BE2C (cell line): Measurements from ENCODE around the gene ATP1B4.
A peak's percentile ranks its signal among the peaks of the same experiment; 100 is the strongest.

ENCODE experiments used
- DNase-seq: peaks from one replicate; pipeline ENCODE4 v3.0.0-alpha.2; 2020
- H3K27me3 ChIP-seq: fragments of 250-450 bp; sonication (Bioruptor Pico); 2 replicates; pipeline ENCODE4 v1.5.1; 2020; ENCODE audit warnings: mild to moderate bottlenecking
- H3K36me3 ChIP-seq: fragments of 250-450 bp; sonication (Bioruptor Pico); 2 replicates; pipeline ENCODE4 v1.5.1; 2020; ENCODE audit warnings: mild to moderate bottlenecking
- H3K4me1 ChIP-seq: fragments of 250-450 bp; sonication (Bioruptor Pico); 2 replicates; pipeline ENCODE4 v1.5.1; 2020
- H3K4me3 ChIP-seq: 2 replicates; pipeline ENCODE4 v1.5.1; 2011; ENCODE audit warnings: low read depth, low read length
- H3K9me3 ChIP-seq: fragments of 250-450 bp; sonication (Bioruptor Pico); 2 replicates; pipeline ENCODE4 v1.5.1; 2020
- CTCF ChIP-seq: IDR thresholded peaks from 2 replicates; pipeline ENCODE4 v1.5.1; 2012; ENCODE audit warnings: mild to moderate bottlenecking, low read depth, low read length

The ATP1B4 gene

GRCh38 chrX:120356084-120356483, 5.8 kb upstream of the ATP1B4 start:
- no peak for DNase-seq
- H3K27me3 ChIP-seq: no peaks in the 10 kb centered on the region
- no peaks in the 10 kb centered on the region for H3K4me1 ChIP-seq
- H3K4me3 ChIP-seq: no peak overlapping the region
- no peaks in the 10 kb centered on the region for H3K36me3 ChIP-seq
- no peak for TF ChIP-seq CTCF
- no peaks in the 10 kb centered on the region for H3K9me3 ChIP-seq

GRCh38 chrX:120357186-120357585, 4.7 kb upstream of the ATP1B4 start:
- TF ChIP-seq CTCF: no peak
- Histone ChIP-seq H3K4me1 (no peaks in the 10 kb centered on the region), H3K36me3 (no peaks in the 10 kb centered on the region)

GRCh38 chrX:120358737-120359456, 3.0 kb upstream of the ATP1B4 start:
- H3K9me3 ChIP-seq: no peaks in the 10 kb centered on the region
- H3K4me3 ChIP-seq: no peak overlapping the region
- H3K27me3 ChIP-seq: no peaks in the 10 kb centered on the region
- no peak for TF ChIP-seq CTCF
- DNase-seq: no peak
- no peaks in the 10 kb centered on the region for H3K36me3 ChIP-seq
- H3K4me1 ChIP-seq: no peaks in the 10 kb centered on the region

More at GRCh38 chrX:120357186-120357585, 4.7 kb upstream of the ATP1B4 start:
- Histone ChIP-seq H3K9me3 (no peaks in the 10 kb centered on the region), H3K4me3 (no peak overlapping the region), H3K27me3 (no peaks in the 10 kb centered on the region)
- DNase-seq: no peak

GRCh38 chrX:120365320-120365719, 3.4 kb downstream of the ATP1B4 start:
- Histone ChIP-seq H3K4me1 (no peaks in the 10 kb centered on the region), H3K27me3 (no peaks in the 10 kb centered on the region), H3K4me3 (no peak overlapping the region), H3K36me3 (no peaks in the 10 kb centered on the region), H3K9me3 (no peaks in the 10 kb centered on the region)
- peak; percentile 53 for DNase-seq
- peak; percentile 53 for TF ChIP-seq CTCF

GRCh38 chrX:120365968-120366367, 4.1 kb downstream of the ATP1B4 start:
- Histone ChIP-seq H3K4me3 (no peak overlapping the region), H3K27me3 (no peaks in the 10 kb centered on the region), H3K9me3 (no peaks in the 10 kb centered on the region), H3K36me3 (no peaks in the 10 kb centered on the region), H3K4me1 (no peaks in the 10 kb centered on the region)
- DNase-seq: no peak
- TF ChIP-seq CTCF: no peak

GRCh38 chrX:120366794-120367193, 4.9 kb downstream of the ATP1B4 start:
- H3K36me3 ChIP-seq: no peaks in the 10 kb centered on the region
- no peaks in the 10 kb centered on the region for H3K27me3 ChIP-seq
- DNase-seq: no peak
- TF ChIP-seq CTCF: no peak
- H3K4me3 ChIP-seq: no peak overlapping the region
- no peaks in the 10 kb centered on the region for H3K4me1 ChIP-seq
- no peaks in the 10 kb centered on the region for H3K9me3 ChIP-seq
